GM13977 (cell line): ENCODE measurements around the gene ABO.

Experiments used
- DNase-seq: peaks from one replicate; pipeline ENCODE4 v3.0.0; 2012; ENCODE audit warnings: low spot score
- CTCF ChIP-seq: IDR thresholded peaks from 2 replicates; pipeline ENCODE4 v1.5.1; 2012; ENCODE audit warnings: mild to moderate bottlenecking, control low read depth; ENCODE audit not compliant: insufficient read depth; ENCODE audit errors: extremely low read depth, missing control alignments
- in situ Hi-C: fragments of 300-500 bp; cut with MboI; formaldehyde crosslinking; loops from one replicate; pipeline ENCODE4 v1.12.0; 2022; ENCODE audit warnings: low sequenced_read_pairs, low pct_unique_long_range_greater_than_20kb, mixed read lengths, inconsistent platforms; ENCODE audit not compliant: unreplicated experiment

ABO gene

DNA sequence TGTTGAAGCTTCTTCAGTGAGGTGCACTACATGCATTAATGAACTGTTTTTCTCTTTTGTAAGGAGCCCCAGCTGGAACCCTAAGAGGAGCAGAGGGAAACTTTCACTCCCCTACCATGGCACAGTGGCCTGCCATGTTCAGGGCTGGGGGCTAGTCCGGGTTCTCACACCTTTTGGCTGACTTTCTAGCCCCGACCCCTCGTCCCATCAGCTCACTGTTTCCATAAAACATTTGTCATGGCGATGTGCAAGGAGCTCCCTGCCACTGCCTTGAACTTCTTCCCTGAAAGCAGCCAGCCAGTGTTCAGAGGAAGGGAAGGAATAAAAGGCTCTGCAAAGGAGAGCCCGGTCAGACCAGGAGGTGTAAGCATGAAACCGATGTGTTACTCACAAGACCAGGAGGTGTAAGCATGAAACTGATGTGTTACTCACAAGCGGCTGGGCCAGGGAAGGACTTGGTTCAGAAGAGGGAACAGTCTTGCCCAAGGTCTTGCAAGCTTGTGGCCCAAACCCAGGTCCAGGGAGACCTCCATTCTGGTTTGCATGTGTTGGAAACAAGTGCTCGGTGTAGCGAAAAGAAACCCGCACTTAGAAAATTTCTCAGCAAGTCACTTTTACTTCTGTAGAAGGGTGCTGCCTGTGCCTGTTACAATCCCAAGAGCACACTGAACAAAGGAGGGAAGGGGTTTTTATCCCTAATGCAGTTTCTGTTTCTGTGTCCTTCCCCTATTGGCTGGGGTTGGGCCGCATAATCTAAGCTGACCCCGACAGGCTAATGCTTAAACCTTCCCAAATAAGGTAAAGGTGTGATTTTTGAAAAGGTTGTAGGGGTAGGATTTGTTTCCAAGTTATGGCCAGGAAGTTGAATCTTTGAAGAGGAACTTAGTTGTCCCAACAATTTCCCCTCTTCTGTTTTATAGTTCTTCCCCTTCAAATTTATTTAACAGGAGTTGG lies 3.4 kb upstream of the ABO start:
- no peak for TF ChIP-seq CTCF
- DNase-seq, result no peak
- in situ Hi-C loops, result no loop called here

- TF ChIP-seq CTCF, result no peak
- no peak for DNase-seq
- in situ Hi-C loops, result no loop called here
Measured at GRCh38 chr9:133277467-133277866, 2.5 kb upstream of the ABO start.

DNA sequence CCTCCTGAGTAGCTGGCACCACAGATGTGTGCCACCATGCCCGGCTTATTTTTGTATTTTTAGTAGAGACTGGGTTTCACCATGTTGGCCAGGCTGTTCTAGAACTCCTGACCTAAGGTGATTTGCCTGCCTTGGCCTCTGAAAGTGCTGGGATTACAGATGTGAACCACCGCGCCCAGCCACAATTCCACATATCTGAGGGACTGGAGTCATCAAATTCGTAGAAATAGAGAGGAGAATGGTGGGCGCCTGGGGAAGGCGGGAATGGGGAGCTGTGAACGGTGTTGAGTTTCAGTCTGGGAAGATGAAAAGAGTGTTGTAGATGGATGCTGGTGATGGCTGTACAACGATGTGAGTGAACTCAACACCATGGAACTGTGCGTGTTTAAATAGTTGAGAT lies 1.9 kb upstream of the ABO start:
- DNase-seq, result no peak
- in situ Hi-C loops, result no loop called here
- TF ChIP-seq CTCF, result no peak

- no peak for TF ChIP-seq CTCF
- DNase-seq, result no peak
- in situ Hi-C loops, result no loop called here
Measured at GRCh38 chr9:133276001-133276884, 1.2 kb upstream of the ABO start.

DNA sequence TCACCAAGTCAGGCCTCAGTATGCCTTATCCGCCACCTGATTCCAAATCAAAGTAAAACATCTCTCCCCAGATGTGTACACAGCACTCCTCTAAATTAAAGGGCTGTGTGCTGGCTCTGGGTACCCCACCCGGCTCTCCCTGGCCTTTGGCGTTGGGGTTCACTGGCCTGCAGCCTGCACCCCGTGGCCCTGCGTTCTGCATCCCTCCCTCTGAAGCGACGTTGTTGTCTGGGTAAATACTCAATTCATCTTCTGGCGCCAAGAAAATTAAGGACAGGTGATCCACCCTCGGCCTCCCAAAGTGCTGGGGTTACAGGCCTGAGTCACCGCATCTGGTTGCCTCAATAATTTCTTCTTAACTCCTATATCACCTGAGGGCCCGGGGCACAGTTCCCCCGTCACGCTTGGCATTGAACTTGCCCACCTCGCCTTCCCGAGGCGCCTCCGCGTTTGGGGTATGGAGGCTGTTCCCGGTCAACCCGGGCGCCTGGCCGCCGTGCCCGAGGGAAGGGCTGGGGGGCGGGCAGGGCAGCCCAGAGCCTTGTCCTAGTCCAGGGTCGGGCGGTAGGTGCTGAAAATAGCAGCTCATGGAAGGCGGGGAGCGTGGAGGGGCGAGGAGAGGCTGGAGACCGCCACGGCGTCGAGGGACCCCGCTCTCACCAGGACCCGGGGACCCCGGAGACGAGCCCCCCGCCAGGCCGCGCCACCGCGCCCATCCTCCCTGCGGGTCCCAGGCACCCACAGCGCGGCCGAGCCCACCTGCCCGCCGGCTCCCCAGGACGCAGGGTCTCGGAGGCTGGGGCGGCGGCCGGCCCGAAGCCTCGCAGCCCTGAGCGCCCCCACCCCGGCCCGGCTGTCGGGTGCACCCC lies 531 bp downstream of the ABO start:
- TF ChIP-seq CTCF, result no peak
- in situ Hi-C loops, result no loop called here
- DNase-seq, result no peak

DNA sequence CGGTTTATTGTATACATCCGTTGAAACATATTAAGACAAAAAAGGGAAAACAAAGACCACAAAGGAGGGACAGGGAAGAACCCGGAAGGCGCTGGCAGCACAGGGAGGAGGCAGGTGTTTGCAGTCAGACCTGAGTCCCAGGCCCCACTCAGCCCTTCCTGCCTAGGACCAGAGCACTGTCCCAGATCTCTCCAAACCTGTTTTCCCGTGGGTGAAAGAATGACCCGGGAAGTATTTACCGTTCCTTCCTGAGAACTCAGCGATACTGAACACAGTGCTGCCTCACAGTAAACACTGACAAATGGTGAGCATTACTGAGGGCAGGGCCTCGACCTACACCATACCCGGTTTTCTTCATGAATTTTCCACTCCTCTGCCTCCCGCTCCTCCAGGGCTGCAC lies 1.2 kb downstream of the ABO start:
- no peak for DNase-seq
- TF ChIP-seq CTCF, result no peak
- in situ Hi-C loops, result no loop called here
